T-helper 2 cell treated with Interferon-gamma antibody and Interleukin-4, amounts not matched to agents 100 ng/mL and 5 ng/mL, for 36 hours (primary cell): Measurements from ENCODE around the gene TCTN1. TPM values are rescaled to one million over a fixed set of nuclear protein-coding genes. Genes with fewer than 3 reads are reported as not detected.

Experiments used
- intact Hi-C: fragments of 100-400 bp; cut with micrococcal nuclease; formaldehyde crosslinking; loops from one replicate; pipeline ENCODE4 v1.15.1; 2023
- total RNA-seq: library from RNA; stranded (reverse); gene quantifications from 2 replicates; pipeline ENCODE4 v1.2.3, GENCODE V29; 2022

The TCTN1 gene
- total RNA-seq, 1 donor from 2014 or later: 3.6 TPM

DNA sequence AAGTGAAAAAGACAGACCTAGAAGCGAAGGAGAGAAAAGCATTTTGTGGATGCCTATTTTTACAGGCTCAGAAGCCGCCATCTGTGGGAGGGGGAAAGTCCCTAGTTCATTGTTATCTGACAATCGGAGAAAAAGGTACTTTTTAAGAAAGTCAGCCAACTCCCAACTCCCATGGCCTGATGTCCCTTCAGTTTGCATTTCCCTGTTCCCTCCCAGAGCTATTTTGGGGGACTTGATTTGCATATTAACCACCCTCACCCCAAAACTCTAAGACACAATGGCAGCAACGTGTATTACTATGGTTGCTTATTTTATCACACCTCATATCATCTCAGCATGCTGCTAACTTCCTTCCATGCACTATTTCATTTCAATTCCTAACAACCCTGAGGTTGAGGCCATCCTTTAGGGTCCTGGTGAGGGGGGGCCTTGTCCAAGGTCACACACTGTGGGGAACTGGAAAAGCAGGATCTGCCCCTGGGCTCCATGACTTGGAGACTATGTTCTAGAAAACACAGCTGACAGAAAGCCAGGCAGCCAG, 56.3 kb downstream of the TCTN1 start:
- intact Hi-C loops: no loop called here

DNA sequence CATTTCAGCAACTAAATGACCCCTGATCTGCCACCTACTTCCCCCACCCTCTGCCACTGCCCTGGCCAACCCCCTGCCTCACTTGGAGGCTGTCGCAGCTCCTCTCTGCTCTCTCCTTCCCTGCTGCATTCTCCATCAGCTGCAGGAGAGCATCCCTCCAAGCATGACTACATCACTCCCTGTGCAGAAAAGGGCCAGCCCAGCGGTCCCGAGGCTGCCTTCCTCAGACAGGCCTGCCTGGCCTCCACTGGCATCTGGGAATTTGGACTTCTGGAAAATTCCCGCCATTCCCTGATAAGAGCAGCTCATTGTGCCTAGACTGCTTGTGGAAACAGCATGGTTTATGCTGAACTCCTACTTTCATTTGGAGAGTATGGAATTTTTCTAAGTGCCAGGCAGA, 62.2 kb downstream of the TCTN1 start:
- intact Hi-C loops: no loop called here

DNA sequence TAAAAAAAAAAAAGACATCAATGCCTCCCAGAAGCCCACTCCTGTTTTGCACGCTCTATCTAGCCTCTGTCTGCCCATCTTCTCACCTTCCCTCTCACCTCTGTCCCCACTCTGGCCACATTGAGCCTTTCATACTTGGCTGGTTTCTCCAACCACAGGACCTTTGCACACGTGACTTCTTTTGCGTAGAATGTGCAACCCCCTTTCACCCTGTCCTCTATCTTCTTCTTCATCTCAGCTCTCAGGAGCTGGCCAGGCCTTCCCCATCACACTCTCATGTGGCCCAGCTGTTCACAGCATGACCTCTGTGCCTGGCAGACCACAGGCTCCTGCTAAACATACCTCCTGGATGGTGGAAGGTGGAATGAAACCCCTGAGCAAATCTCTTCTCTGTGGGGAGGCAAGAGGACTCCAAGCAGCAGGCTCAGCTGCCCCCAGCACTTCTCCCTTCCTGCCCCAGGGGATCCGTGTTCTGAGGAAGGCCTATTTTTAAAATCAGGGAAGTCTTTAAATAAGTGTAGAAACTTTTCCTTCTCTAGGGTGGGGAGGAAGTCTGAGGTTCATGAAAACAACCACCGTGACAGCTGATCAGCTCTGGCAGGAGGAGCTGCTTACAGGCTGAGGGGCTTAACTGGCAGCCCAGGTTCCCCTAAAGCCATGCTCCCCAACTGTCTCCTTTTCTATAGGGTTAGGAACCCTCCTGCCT, 63.4 kb downstream of the TCTN1 start:
- intact Hi-C loops: no loop called here

DNA sequence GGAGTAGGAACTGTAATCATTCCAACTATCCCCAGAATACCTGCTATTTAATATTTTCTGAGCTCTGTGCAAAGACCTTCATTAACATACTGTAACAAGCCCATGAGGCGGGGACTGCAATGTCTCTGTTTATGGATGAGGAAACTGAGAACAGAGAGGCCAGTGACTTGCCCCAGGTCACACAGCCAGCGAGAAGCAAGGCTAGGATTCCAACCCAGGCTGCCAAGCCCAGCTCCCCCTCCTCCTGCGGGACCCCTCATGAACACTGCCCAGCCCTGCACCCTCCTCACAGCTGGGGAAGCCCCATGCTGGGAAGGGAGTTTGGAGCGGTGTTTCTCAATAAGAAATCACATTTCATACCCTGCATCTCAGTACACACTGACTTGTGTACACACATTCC, 64.1 kb downstream of the TCTN1 start:
- intact Hi-C loops: no loop called here

DNA sequence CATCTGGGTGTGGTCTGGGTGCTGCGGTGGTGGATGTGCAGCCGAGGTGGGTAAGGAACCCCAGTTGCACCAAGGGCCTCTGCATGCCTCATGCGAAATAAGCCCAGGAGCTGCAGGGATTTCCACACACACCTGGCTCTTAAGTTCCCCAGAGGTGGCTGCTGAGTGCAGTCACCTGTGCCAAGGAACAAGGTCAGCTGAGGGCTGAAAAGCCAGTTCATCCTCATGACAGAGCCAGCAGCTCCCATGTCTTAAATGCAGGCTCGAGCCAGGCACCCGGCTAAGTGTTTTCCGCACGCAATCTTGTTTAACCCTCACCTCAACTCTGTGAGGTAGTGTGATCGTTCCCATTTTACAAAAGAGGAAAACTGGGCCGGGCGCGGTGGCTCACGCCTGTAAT, 65.3 kb downstream of the TCTN1 start:
- intact Hi-C loops: no loop called here

DNA sequence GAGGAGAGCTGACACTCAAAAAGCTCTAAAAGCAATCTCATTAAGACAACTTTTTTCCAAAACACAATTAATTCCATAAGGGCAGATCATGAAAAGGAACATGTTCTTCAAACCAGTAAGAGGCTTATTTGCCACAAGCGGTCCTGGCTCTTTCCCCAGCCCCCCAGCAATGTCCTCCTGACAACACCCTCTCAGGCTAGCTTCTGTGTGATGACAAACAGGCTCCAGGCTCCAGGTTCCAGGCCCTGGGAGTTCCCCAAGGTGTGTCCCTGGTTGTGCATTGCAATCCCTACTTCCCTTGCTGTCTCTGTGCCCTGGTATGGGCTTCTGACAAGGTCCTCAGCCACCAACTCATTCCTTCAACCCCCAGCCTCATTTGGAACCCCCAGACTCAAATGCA, 66.1 kb downstream of the TCTN1 start:
- intact Hi-C loops: no loop called here

DNA sequence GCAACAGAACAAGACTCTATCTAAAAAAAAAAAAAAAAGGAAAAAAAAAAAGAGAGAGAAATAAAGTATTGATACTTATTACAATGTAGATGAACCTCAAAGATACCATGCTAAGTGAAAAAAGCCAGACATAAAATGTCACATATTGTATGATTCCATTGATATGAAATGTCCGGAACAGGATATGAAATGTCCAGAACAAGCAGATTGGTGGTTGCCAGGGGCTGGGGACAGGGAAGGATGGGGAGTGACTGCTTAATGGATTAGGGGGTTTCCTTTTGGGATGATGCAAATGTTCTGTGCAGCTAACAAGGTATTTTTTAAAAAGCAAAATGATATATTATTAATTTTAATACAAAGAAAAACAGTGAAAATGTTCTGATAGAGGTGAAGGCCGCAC, 70.0 kb downstream of the TCTN1 start:
- intact Hi-C loops: no loop called here

DNA sequence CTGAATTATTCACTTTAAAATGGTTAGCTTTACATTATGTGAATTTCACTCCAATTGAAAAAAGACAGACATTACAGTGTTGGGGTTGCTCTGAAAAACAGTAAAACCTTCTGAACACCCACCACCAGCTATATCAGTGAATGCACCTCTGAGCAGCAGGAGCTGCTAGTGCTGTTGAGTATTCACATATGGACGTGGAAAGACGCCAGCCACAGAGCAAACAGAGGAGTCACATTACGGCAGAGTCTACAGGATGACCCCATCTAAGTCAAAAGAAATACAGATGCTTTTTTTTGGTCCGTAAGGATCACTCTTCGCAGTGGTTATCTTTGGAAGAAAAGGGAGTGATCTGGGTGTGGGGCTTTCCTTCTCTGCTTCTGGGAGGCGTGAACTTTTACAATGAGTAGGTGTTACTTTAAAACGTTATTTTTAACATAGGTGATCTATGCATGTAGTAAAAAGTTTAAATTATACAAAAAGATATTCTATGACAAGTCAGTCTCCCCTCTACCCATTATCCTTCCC, 70.4 kb downstream of the TCTN1 start:
- intact Hi-C loops: no loop called here

DNA sequence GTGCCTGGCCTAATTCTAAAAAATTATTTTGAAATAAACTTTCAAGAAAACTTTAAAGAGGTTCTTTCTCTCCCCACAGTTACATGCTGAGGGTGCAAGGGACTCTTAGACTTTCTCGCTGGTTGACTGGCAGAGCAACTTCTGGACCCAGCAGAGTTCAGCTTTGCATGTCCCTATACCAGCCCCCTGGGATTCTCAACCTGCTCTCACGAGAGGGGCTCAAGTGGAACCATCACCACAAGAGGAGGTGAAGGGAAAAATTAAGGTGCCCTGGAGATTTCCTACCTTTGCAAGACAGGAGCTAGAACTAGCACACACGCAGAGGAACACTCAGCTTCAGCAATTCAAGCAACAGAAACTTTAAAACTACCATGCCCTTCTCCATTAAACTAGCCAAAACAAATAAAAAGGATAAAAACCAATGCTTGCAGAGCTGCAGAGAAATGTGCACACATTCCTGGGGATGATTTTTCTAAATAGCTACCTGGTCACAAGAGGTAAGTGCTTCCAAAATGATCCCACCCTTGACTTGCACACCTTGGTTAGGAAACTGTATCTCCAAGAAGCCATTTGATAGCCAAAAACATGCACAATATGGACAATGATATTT, 72.5 kb downstream of the TCTN1 start:
- intact Hi-C loops: no loop called here

DNA sequence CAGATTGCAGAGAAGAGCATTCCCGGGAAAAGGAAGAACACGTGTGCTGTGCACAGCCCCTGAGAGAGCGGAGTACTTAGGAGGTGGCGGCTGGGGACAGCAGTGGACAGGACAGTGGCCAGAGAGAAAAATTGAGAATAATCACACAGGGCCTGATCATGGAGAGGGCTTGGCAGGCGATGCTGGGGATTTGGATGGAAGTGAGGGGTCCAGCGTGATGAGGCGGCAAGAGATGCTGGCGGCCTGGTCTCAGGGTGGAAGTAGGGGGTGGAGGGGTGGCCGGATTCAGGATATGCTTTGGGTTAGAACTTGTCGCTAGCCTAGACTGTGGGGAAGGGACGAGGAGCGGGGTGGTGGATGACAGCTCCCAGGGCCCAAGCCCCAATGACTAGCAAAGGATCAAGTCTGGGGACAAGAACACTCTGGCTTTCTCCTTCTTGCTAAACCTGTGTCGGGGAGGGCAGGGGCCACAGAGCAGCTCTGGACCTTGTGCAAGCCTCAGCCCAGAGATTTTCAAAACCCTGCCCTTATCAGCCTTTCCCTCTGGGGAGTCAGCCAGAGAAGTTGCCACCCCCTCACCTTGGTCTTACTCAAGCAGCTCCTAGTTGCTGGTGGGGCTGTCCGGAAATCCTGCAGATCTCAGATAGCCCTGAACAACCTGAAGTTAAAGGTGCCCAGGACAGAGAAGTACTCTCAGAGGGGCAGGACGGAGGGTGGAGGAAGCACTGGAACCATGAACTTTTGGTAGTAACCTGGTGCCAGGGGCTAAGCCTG, 73.7 kb downstream of the TCTN1 start:
- intact Hi-C loops: loop anchor here (2.0 kb wide), 2 partner anchors 53 to 75 kb away; no protein-coding TSS in a partner anchor

DNA sequence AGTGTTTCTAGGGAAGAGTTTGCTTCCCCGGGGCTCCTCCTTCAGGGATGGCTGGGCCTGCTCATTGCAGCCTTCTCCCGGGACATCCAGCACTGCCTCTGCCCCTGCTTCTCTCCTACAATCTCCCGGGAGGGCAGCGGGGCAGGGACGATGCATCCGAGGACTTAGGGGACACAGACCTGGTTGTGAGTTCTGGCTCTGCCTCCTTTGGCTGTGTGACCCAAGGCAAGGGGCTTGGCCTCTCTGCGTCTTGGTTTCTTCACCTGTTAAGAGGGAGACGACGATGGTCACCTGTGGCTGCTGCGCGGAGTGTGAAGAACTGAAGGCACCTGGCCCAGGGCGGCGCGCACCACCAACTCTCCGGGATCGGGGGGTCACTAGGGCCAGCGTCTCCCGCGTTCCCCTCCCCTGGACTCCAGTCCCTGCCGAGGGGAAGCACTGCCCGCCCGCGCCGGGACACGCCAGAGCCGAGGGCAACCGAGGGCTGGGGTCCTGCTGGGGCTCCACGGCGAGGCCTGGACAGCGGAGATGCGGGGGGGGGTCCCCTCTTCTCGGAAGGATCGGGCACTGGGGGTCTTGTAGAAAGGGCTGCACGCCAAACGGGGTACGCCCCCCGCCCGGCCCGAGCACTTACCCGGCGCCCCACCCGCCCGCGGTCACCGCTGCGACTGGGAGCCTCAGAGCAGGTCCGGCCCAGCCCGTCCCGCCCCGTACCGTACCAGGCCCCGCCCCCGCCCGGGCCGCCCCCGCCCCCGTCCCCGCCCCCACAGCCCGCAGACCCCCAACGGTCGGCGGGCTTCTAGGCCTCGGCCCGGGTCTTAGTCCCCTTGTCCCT, 74.7 kb downstream of the TCTN1 start, which contains the start of gene HVCN1:
Gene HVCN1 (minus strand): TSS at position 670 of the 835 bp plus-strand sequence. CDS start 5,870 bp downstream, outside the sequence.
- intact Hi-C loops: loop anchor here (1.0 to 2.0 kb wide), 3 partner anchors 10 to 76 kb away; no protein-coding TSS in a partner anchor

DNA sequence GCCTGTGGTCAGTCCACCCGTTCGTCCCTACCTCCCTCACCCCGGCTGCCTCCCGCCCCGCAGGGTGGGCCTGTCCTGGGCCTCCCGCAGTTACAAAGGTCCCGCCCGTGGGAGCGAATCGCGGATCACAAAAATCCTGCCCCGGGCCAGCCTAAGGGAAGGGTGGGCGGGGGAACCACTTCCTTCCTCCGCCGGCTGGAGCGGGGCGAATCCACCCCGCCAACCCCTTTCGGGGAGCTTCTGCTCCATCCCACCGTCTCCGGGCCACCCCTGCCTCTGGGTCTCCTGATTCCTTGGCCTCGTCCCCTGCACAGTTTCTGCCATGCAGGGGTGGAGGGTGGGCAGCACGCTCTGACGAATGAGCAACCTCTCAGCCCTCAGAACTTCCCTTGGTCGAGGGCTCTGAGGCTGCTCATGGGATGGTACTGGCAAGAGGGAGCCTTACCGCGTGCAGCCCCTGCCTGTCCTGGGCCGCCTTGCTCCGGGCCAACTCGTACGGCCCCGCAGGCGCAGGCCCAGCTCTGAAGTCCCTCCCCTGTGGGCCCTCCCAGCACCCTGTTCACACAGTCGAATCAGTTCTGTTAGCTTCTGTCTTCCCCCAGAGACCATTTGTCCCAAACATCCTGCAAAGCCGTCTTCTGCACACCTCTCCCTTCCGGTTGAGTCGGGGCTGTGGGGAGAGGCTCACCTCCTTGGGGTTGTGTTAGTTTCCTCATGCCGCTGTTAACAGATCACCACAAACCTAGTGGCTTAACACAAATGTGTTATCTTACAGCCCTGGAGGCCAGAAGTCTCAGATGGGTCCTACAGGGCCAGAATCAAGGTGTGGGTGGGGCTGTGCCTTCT, 75.6 kb downstream of the TCTN1 start:
- intact Hi-C loops: loop anchor here (1.0 to 2.0 kb wide), 3 partner anchors 9 to 77 kb away; no protein-coding TSS in a partner anchor

DNA sequence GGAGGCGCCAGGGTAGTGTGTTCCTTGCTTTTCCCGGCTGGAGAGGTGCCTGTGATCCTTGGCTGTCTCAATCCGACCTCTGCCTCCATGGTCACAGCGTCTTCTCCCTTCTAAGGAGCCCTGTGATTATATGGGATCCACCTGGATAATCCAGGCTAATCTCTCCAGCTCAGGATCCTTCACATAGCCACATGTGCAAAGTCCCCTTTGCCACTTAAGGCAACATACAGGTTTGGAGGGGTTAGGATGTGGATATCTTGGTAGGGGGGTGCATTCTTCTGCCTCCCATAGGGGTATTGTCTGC, 76.2 kb downstream of the TCTN1 start:
- intact Hi-C loops: no loop called here

DNA sequence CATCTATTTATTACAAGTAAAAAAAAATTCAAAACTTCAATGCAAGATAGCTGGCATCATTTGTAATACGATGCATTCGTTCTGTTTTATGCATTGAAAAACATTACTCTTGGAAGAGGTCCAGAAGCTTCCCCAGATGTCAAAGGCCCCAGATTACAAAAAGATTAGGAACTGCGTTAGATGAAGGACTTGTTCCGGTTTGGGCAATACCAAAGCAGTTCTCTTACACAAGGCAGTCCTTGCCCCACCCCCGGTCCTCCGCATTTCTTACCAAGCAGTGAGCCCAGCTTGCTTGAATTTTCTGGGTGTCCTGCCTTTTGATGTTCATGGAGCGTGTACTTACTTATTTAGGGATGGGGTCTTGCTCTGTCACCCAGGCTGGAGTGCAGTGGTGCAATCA, 79.8 kb downstream of the TCTN1 start:
- intact Hi-C loops: no loop called here

DNA sequence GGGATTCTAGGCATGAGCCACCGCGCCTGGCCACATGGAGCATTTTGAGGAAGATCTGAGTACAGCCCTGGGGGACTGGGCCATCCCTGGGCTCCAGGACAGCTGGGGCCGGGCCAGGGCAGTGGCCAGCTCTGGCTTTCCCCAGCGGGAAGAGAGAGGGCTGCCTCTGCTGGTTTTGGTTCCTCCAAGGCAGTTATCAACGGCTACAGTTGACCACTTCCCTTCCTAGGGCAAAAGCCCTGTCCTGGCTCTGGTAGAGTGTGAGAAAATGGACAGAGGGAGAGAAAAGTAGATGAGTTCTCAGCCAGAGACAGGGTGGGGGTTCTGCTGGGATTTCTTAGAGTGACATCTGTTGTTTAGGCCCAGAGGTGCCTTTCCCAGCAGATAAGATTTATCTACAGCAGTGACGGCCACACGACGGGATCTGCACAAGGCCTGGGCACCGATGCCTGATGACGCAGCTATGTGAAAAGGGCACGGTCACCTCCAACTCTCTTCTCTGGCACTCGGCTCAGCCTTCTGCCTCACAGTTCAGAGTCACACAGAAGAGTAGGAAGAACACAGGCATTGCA, 80.5 kb downstream of the TCTN1 start:
- intact Hi-C loops: no loop called here

DNA sequence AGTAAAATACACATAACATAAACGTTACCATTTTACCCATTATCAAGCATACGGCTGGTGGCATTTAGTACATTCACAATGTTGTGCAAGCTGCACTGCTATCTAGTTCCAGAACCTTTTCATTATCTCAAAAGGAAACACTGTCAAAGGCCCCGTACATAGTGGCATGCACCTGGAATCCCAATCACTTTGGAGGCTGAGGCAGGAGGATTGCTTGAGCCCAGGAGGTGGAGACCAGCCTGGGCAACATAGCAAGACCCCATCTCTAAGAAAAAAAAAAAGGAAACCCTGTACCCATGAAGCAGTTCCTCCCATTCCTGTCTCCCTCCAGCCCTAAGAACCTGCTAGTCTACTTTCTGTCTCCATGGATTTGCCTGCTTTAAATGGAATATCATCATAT, 82.4 kb downstream of the TCTN1 start:
- intact Hi-C loops: loop anchor here (5.0 kb wide), 1 partner anchor 244 kb away; the partner anchor contains the start of gene ARPC3

DNA sequence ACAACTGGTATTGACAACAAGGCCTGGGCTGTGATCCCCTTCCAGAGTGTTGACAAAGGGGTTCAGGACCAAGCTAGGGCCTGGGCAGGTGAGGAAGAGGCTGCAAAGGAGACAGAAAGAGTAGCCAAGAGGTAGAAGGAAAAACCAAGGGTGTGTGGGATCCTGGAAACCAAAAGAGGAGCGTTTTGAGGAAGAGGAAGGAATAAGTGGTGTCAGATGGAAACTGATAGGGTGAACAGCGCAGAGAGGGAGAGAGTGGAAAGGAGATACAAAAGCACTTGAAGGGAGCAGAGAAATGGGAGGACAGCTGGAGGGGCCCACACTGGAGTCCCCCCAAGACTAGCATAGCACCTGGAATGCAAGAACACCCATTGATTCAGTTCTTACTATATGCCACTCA, 83.3 kb downstream of the TCTN1 start:
- intact Hi-C loops: loop anchor here (5.0 kb wide), 1 partner anchor 245 kb away; the partner anchor contains the start of gene ARPC3

DNA sequence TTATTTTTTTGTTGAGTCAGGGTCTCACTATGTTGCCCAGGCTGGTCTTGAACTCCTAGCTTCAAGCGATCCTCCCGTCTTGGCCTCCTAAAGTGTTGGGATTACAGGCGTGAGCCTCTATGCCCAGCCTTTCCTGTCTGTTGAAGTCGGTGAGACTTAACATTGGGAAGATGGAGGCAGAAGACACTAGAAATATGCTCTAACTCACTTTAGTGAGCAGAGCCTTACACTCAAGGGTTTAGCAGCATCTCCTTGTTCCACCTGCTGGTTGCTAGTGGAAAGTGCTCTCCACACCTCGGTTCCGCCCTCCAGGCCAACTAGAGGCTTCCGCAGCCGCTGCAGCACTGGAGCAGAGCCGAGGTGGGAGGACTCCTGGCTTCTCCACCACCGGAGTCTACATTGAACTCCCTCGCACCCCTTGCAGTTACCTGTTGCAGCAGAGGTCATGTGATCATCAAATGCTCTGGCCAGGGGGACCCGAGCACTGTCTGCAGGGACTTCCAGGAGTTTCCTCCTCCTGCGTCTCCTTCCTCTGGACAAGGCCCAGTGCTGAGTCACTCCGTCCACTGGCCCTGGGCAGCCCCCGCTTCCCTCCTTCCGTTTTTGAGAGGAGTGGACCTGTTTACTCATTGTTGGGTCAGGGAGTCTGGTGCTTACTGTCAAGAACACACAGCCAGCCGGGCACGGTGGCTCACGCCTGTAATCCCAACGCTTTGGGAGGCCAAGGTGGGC, 84.4 kb downstream of the TCTN1 start:
- intact Hi-C loops: loop anchor here (1.0 to 5.0 kb wide), 10 partner anchors 9 to 246 kb away; partner anchors contain the start of genes ARPC3, HVCN1 and TCTN1
